A172 (cell line): Measurements from ENCODE around the gene WDR88. TPM values are rescaled to one million over a fixed set of nuclear protein-coding genes. Genes with fewer than 3 reads are reported as not detected.
"Not testable (repeated sequence)": the region's sequence is repeated elsewhere in the genome, so short reads cannot be mapped to it uniquely, and the experiment has no call there.

Experiments used
- DNase-seq: peaks from one replicate; pipeline ENCODE4 v3.0.0-alpha.2; 2015; ENCODE audit warnings: low spot score
- total RNA-seq: library from RNA; depleted of rRNA; stranded (reverse); fragments of >200 nt; shearing (Covaris generic); gene quantifications from 2 replicates; pipeline ENCODE4 v1.2.3, GENCODE V29; 2014

Gene WDR88
- total RNA-seq, 1 experiment from 2014 or later: not detected

GRCh38 chr19:33196446-33197193 is 64.7 kb downstream of the WDR88 start:
- DNase-seq: no peak

- no peak for DNase-seq
Observed at GRCh38 chr19:33197591-33198000, 65.7 kb downstream of the WDR88 start.

- no peak for DNase-seq
Observed at GRCh38 chr19:33198169-33198568, 66.3 kb downstream of the WDR88 start.

GRCh38 chr19:33199441-33200265 is 67.7 kb downstream of the WDR88 start:
- peak; percentile 18 for DNase-seq

- no peak for DNase-seq
Observed at GRCh38 chr19:33201473-33201872, 69.6 kb downstream of the WDR88 start.

- no peak for DNase-seq
Observed at GRCh38 chr19:33201886-33202545, 70.1 kb downstream of the WDR88 start.

- DNase-seq: no peak
Observed at GRCh38 chr19:33202546-33203507, 70.9 kb downstream of the WDR88 start.

GRCh38 chr19:33203529-33203928 is 71.6 kb downstream of the WDR88 start:
- DNase-seq: no peak

GRCh38 chr19:33204136-33204973 is 72.4 kb downstream of the WDR88 start:
- DNase-seq: no peak

GRCh38 chr19:33205110-33205509 is 73.2 kb downstream of the WDR88 start:
- no peak for DNase-seq

GRCh38 chr19:33205531-33206260 is 73.8 kb downstream of the WDR88 start:
- no peak for DNase-seq

- no peak for DNase-seq
Observed at GRCh38 chr19:33206261-33207039, 74.5 kb downstream of the WDR88 start.

- no peak for DNase-seq
Observed at GRCh38 chr19:33207040-33207620, 75.2 kb downstream of the WDR88 start.

GRCh38 chr19:33207903-33208302 is 76.0 kb downstream of the WDR88 start:
- no peak for DNase-seq

- DNase-seq: no peak
Observed at GRCh38 chr19:33208371-33208895, 76.5 kb downstream of the WDR88 start.

- DNase-seq: no peak
Observed at GRCh38 chr19:33208904-33209849, 77.3 kb downstream of the WDR88 start.

GRCh38 chr19:33209850-33210230 is 77.9 kb downstream of the WDR88 start:
- DNase-seq: not testable (repeated sequence)
